Ishikawa (cell line): ENCODE results near the gene TRIM4.

ENCODE experiments used
- CEBPB ChIP-seq: IDR thresholded peaks from 2 replicates; pipeline ENCODE4 v1.6.1; 2012
- CREB1 ChIP-seq: IDR thresholded peaks from 2 replicates; pipeline ENCODE4 v1.6.1; 2012; ENCODE audit warnings: low read depth
- EGR1 ChIP-seq: IDR thresholded peaks from 2 replicates; pipeline ENCODE4 v1.6.1; 2012
- EP300 ChIP-seq: IDR thresholded peaks from 2 replicates; pipeline ENCODE4 v1.6.1; 2012; ENCODE audit warnings: borderline replicate concordance
- FOXM1 ChIP-seq: IDR thresholded peaks from 2 replicates; pipeline ENCODE4 v1.6.1; 2012; ENCODE audit warnings: low read depth, borderline replicate concordance
- NFIC ChIP-seq: IDR thresholded peaks from 2 replicates; pipeline ENCODE4 v1.6.1; 2012
- RAD21 ChIP-seq: IDR thresholded peaks from 2 replicates; pipeline ENCODE4 v1.6.1; 2012; ENCODE audit warnings: low read depth
- REST ChIP-seq: IDR thresholded peaks from 2 replicates; pipeline ENCODE4 v1.6.1; 2012; ENCODE audit warnings: low read depth, mild to moderate bottlenecking
- TAF1 ChIP-seq: IDR thresholded peaks from 2 replicates; pipeline ENCODE4 v1.6.1; 2012; ENCODE audit warnings: low read depth, mild to moderate bottlenecking
- TCF12 ChIP-seq: IDR thresholded peaks from 2 replicates; pipeline ENCODE4 v1.6.1; 2012; ENCODE audit warnings: low read depth
- TEAD4 ChIP-seq: IDR thresholded peaks from 2 replicates; pipeline ENCODE4 v1.6.1; 2012
- USF1 ChIP-seq: IDR thresholded peaks from 2 replicates; pipeline ENCODE4 v1.6.1; 2012
- YY1 ChIP-seq: IDR thresholded peaks from 2 replicates; pipeline ENCODE4 v1.6.1; 2012; ENCODE audit warnings: low read depth
- ZBTB7A ChIP-seq: IDR thresholded peaks from 2 replicates; pipeline ENCODE4 v1.6.1; 2012; ENCODE audit warnings: low read depth
- TF ChIP-seq, protein P1 (sequence below): IDR thresholded peaks from 2 replicates; pipeline ENCODE4 v1.6.1; 2012

TRIM4 gene

DNA sequence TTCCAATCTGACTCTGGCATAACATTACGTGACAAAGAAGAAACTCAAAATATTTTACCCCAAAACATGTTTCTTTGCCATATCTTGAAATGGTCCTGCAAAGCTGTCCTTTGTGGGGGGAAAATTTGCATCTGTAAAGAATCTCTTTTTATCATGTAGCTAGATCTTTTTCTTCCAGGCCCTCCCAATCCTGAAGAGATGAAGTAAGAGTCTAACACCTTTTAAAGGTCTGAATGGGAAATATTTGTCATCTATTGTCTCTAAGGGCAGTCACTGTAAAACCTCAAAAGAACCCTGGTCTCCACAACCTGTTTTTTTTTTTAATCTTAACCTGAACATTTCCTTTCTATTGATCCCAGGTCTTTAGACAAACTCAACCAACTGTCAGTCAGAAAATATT, 51.1 kb downstream of the TRIM4 start:
- TF ChIP-seq EP300 = no peak
- no peak for TF ChIP-seq EGR1
- TF ChIP-seq, protein P1, sequence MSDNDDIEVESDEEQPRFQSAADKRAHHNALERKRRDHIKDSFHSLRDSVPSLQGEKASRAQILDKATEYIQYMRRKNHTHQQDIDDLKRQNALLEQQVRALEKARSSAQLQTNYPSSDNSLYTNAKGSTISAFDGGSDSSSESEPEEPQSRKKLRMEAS = no peak
- TF ChIP-seq RAD21 = no peak
- TF ChIP-seq NFIC = no peak
- no peak for TF ChIP-seq REST
- TF ChIP-seq ZBTB7A = no peak
- no peak for TF ChIP-seq CEBPB
- TF ChIP-seq TEAD4 = no peak
- TF ChIP-seq FOXM1 = no peak
- no peak for TF ChIP-seq CREB1
- TF ChIP-seq TAF1 = no peak
- TF ChIP-seq TCF12 = no peak
- TF ChIP-seq USF1 = no peak
- TF ChIP-seq YY1 = no peak

DNA sequence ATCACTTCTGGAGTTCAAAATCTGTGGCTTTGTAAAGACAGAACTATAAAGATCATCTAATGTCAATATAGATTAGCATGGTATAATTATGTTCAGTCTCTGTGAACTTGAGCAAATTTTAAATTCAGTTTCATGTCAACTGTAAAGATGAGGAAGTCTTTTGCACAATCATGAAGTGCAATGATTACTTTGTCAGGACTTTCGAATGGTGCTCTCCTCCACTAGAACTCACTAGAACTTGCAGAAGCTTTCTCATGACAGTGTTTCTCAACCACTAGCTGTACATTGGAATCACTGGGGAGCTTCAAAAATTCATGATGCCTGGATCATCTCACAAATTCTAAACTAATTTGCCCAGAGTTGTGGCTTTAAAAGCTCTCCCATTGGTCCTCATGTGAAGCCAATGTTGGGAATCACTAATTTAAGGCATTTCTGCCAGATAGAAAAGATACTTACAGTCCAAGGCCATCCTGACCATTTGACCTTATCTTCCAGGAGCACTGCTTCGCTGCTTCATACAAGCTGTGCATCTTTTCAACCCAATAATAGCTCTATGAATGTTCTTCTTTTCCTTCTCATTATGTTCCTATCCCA, 55.4 kb downstream of the TRIM4 start:
- no peak for TF ChIP-seq TCF12
- TF ChIP-seq TEAD4 = no peak
- TF ChIP-seq REST = no peak
- TF ChIP-seq, protein P1 = no peak
- no peak for TF ChIP-seq CEBPB
- no peak for TF ChIP-seq RAD21
- TF ChIP-seq FOXM1 = no peak
- TF ChIP-seq EP300 = no peak
- TF ChIP-seq CREB1 = no peak
- TF ChIP-seq USF1 = no peak
- TF ChIP-seq NFIC = no peak
- TF ChIP-seq ZBTB7A = no peak
- no peak for TF ChIP-seq TAF1
- TF ChIP-seq EGR1 = no peak
- TF ChIP-seq YY1 = no peak

DNA sequence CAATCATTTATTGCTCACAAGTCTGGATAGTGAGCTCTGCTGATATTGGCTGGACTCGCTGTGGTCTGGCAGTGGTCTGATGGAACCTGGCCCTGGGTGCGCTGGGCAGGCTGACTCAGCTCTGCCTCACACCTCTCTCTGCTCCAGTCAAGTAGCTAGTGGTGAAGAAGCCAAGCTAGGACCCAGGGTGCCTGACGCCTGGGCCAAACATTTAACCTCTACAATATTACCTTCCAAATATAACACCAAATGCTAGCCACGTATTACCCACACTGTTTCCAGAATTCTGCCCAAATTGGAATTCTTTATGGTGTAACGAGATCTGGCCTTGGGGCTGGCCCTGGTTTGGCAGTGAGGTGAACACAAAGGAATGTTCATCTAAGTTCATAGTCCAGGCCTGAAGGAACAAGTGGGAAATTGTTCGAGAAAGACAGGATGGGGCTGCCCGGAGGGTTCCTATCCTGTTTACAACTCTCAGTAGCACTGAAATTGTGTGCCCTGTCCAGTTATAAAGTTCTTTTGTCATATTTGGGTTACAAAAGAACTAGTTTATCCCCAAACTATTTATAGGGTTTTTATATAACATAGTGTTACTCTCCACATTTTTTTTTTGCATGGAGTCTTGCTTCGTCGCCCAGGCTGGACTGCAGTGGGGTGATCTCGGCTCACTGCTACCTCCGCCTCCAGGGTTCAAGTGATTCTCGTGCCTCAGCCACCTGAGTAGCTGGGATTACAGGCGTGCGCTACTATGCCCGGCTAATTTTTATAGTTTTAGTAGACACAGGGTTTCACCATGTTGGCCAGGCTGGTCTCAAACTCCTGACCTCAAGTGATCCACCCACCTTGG, 58.8 kb downstream of the TRIM4 start:
- TF ChIP-seq FOXM1 = no peak
- TF ChIP-seq, protein P1 = no peak
- TF ChIP-seq CREB1 = no peak

- TF ChIP-seq FOXM1 = no peak
- TF ChIP-seq EP300 = no peak
- no peak for TF ChIP-seq USF1
- TF ChIP-seq, protein P1 = no peak
- no peak for TF ChIP-seq REST
- TF ChIP-seq NFIC = no peak
- no peak for TF ChIP-seq TEAD4
- TF ChIP-seq TAF1 = no peak
- no peak for TF ChIP-seq YY1
- TF ChIP-seq CEBPB = no peak
- TF ChIP-seq EGR1 = no peak
- no peak for TF ChIP-seq RAD21
- TF ChIP-seq TCF12 = no peak
- TF ChIP-seq CREB1 = no peak
These were observed 64.1 kb downstream of the TRIM4 start for GRCh38 chr7:99855236-99855635.
